ENCODE measurements around the gene SGPP1.

DNA sequence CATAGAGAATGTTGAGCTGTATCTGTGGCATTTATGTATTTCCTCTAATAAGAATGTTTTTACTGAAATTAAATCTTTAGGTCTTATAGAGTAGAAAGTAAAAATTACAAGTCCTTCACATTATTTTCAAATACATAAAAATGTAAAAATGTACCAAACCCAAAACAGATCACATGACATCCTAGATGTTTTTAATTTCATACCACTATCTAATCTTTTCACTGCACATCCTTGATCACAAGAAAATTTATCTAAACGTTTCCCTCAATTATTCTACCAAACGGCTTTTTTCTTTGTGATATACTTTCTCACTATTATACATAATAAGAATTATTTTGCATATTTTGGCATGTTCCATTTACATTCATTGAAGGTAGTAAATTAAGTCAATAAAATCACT lies 18.3 kb downstream of the SGPP1 start:
- TF ChIP-seq POLR2A (IDR thresholded peaks at IDR 0.05) (no peak), POLR2AphosphoS5 (IDR thresholded peaks at IDR 0.05; ENCODE audit: insufficient read depth in 1 of 2, low read depth in 1 of 2) (no peak)
- TF ChIP-seq, protein P1, sequence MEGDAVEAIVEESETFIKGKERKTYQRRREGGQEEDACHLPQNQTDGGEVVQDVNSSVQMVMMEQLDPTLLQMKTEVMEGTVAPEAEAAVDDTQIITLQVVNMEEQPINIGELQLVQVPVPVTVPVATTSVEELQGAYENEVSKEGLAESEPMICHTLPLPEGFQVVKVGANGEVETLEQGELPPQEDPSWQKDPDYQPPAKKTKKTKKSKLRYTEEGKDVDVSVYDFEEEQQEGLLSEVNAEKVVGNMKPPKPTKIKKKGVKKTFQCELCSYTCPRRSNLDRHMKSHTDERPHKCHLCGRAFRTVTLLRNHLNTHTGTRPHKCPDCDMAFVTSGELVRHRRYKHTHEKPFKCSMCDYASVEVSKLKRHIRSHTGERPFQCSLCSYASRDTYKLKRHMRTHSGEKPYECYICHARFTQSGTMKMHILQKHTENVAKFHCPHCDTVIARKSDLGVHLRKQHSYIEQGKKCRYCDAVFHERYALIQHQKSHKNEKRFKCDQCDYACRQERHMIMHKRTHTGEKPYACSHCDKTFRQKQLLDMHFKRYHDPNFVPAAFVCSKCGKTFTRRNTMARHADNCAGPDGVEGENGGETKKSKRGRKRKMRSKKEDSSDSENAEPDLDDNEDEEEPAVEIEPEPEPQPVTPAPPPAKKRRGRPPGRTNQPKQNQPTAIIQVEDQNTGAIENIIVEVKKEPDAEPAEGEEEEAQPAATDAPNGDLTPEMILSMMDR (IDR thresholded peaks at IDR 0.05), result no peak
